Activated T-helper 1 cell treated with Interleukin-2 at 50 U/mL for 16 hours (primary cell): ENCODE data around the gene CSK.

Experiments
- DNase-seq: peaks from one replicate; pipeline ENCODE4 v3.0.0-alpha.2; 2020; ENCODE audit warnings: low read depth

CSK gene

DNA sequence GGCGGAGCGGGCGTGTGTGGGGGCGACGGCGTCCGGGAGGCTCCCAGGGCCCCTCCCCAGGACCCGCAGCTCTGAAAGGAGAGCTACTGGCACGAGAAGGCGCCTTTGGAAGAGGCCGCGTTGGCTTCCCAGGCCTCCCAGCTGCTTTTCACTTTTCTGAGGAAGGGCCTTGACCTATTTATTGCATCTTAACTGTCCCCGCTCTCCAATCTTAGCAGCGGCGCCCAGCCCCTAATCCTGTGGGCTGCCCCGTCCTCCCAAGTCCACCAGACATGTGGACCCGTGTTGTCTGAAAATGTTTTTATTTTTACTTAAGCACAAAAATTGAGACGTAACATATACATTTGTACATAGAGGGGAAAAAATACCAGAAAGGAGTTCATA is 61.6 kb downstream of the CSK start:
- DNase-seq = no peak

DNA sequence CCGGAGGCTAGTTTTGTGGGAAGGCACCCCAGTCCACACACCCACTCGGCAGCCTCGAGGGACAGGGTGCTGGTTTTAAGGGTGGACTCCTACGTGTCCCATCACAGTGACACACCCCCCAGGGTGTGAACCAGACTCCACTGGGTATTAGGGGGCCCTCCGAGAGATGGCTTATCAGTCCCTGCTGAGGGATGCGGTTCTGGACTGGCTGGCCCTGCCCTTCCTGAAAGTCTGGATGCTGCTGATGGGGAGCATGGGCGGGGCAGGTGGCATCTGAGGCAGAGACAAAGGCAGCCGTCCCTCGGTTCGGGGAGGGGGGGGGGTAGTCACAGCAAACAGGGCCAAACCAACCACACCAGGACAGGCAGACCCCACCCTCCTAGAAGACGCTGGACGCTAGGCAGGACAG is 62.0 kb downstream of the CSK start:
- no peak for DNase-seq

DNA sequence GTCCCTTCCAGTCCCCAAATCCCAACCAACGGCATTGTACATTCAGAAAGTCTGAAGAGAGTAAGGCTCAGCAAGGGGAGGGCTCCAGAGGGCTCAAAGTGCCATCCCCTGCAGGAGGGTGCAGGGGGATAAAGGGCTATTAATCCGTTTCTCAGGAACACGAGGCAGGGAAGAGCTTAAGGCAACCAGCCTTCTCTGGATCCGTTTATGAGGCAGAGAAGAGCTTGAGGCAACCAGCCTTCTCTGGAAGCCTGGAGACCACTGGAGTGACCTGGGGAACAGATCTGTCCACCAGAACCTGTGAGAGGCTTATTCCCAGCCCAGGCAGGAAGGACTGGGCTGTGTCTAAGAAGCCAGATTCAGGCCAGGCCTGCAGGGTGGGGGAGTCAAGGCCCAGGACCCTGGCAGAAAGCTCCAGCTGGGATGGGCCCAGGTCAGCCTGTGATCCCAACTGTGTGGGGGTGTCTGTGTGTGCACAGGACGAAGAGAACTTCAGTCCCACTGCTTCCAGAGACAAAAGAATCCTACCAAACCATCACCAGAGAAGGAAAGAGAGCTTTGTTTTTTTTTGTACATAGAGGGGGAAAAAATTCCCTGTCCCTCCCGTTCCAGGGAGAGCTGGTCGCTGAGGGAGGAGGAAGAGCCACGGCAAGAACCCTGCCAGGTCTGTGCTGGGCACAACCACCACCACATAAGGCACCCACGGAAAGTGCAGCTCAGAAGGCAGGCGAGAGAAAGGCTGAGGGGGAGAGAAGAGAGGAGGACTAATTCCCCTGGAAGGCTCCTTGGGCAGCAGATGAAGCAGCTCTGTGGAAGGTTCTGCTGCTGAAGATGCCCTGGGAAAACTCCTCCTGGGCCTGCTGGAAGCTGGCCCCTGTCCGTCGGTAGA is 62.7 kb downstream of the CSK start:
- DNase-seq = no peak

DNA sequence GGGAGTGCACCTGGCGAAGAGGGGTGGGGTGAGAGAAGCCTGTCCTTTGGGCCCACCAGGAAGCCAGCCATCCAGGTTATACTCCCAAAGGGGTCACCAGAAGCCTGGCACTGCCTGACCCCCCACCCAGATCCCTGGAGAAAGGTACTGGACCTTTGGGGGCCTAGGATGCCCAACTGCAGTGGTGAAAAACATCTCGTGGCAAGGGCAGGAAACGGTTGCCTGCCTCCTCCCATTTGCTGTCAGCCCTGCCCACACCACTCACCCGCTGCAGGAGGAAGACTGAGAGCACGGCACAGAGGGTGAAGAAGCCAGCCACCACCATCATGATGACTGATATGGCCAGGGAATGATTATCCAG is 63.3 kb downstream of the CSK start:
- DNase-seq = peak; percentile 37

DNA sequence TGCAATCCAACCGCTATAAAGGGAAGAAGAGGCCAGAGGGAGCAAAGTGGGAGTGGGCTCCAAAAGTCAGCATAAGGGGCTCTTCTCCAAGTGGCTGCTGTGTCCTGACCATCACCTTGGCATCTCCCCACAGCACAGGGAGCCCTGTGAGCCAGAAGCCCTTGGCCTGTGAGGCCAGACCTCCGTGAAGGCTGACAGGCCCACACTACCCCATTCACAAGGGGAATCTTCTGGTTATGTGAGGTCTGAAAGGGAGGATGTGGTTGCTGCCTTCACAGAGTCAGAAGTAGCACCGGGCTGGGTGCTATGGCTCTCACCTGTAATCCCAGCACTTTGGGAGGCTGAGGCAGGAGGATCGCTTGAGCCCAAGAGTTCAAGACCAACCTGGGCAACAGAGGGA is 63.7 kb downstream of the CSK start:
- DNase-seq = no peak

DNA sequence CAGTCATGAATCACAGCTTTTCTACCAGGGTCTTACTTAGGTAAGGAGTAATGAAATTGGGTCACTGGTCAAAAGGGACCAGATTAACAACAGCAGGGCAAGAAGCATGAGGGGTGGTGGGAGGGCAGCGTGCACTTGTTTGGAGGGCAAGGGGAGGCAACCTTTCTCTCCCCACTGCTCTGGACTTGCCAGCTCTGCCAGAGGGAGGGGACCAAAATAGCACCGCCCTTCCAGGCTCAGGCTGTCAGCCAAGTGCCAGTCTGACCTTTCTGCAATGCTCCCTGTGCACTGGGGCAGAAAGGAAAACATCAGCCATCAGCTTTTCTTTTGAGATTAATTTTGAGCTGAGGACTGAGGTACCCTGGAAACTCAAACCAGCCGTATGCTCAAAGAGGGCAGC is 65.6 kb downstream of the CSK start:
- DNase-seq = no peak

DNA sequence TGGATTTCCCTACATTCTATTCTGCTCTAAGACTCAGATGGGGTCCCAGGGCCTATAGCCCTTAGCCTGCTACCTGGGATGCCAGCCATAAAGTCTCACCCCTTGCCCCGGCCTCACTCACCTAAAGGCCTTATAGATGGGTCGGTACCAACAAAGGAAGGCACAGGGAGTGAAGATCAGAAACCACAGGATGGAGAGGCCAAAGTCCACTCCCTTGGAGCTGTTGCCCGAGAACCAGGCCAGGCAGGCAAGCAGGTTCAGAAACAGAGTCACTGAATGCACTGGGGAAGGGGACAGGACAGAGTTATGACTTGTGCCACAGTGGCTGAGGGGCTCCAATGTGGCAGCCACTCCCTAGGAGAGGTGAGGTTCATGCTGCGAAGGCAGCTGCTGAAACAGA is 68.5 kb downstream of the CSK start:
- DNase-seq = no peak

DNA sequence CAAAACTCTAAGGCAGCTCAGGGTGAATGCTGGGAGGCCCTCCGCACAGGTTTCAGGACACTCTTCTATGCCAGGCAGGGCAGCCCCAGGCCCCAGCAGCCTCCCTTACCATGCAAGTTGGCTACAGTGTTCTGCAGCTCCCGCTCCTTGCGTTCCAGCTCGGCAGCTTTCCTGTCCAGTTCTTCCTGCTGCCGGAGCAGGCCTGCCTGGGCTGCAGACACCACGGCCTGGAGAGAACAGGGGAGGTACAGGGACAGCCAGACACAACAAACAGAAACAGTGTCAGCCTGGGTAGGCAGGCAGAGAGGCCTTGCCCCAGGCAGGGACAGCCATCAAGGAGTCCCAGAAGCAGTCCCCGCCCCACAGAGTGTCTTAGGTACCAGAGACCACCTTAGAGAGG is 70.1 kb downstream of the CSK start:
- no peak for DNase-seq
